GM23248 (cell line): Measurements from ENCODE around the gene DOCK9.

Experiments used
- EZH2 ChIP-seq: fragments of 200-600 bp; sonication (generic); IDR thresholded peaks from 2 replicates; pipeline ENCODE4 v1.6.1; 2018; ENCODE audit warnings: antibody characterized with exemption, mild to moderate bottlenecking; ENCODE audit not compliant: insufficient read depth, poor library complexity, severe bottlenecking
- EZH2phosphoT487 ChIP-seq: fragments of 200-600 bp; sonication (generic); IDR thresholded peaks from 2 replicates; pipeline ENCODE4 v1.6.1; 2018; ENCODE audit warnings: antibody characterized with exemption, moderate library complexity, mild to moderate bottlenecking, low read depth; ENCODE audit not compliant: insufficient read depth

- no peak for TF ChIP-seq EZH2phosphoT487
- no peak for TF ChIP-seq EZH2
Observed at GRCh38 chr13:98892077-98892476, 85.8 kb downstream of the DOCK9 start.
